Activated CD4-positive, alpha-beta memory T cell treated with anti-CD3 and anti-CD28 coated beads, Interleukin-2, amount 10 ng/mL, durations not matched to agents 7 days and 5 days (primary cell): ENCODE measurements around the gene TAX1BP3. TPM values are rescaled to one million over a fixed set of nuclear protein-coding genes. Genes with fewer than 3 reads are reported as not detected.

Experiments
- CTCF ChIA-PET: fragments of 350-600 bp; sonication (Branson Sonifier 250); formaldehyde crosslinking; loops from one replicate; lab custom pipeline; 2021; ENCODE audit warnings: antibody characterized with exemption, inconsistent platforms; lab: Charles Lee
- POLR2A ChIA-PET: fragments of 350-600 bp; sonication (Branson Sonifier 250); formaldehyde crosslinking; loops from one replicate; lab custom pipeline; 2021; ENCODE audit warnings: antibody characterized with exemption; lab: Charles Lee
- DNase-seq: peaks from one replicate; pipeline ENCODE4 v3.0.0-alpha.2; 2020
- H3K27ac Mint-ChIP-seq: one replicate; pipeline ENCODE4 v1.8.0; 2021; ENCODE audit warnings: mild to moderate bottlenecking, mixed read lengths
- H3K27me3 Mint-ChIP-seq: one replicate; pipeline ENCODE4 v1.8.0; 2021; ENCODE audit warnings: mixed read lengths
- H3K36me3 Mint-ChIP-seq: one replicate; pipeline ENCODE4 v1.8.0; 2021; ENCODE audit warnings: low read depth, mixed read lengths
- H3K4me1 Mint-ChIP-seq: one replicate; pipeline ENCODE4 v1.8.0; 2021; ENCODE audit warnings: mixed read lengths
- H3K4me3 Mint-ChIP-seq: one replicate; pipeline ENCODE4 v1.8.0; 2021; ENCODE audit warnings: mild to moderate bottlenecking, mixed read lengths
- H3K9me3 Mint-ChIP-seq: one replicate; pipeline ENCODE4 v1.8.0; 2021; ENCODE audit warnings: mixed read lengths
- total RNA-seq, 2 experiments: library from RNA; stranded (reverse); gene quantifications; one replicate each; pipeline ENCODE4 v1.2.3, GENCODE V29; 2021

The TAX1BP3 gene
- total RNA-seq, 2 experiments from 2014 or later = 23.2 to 25.0 TPM

DNA sequence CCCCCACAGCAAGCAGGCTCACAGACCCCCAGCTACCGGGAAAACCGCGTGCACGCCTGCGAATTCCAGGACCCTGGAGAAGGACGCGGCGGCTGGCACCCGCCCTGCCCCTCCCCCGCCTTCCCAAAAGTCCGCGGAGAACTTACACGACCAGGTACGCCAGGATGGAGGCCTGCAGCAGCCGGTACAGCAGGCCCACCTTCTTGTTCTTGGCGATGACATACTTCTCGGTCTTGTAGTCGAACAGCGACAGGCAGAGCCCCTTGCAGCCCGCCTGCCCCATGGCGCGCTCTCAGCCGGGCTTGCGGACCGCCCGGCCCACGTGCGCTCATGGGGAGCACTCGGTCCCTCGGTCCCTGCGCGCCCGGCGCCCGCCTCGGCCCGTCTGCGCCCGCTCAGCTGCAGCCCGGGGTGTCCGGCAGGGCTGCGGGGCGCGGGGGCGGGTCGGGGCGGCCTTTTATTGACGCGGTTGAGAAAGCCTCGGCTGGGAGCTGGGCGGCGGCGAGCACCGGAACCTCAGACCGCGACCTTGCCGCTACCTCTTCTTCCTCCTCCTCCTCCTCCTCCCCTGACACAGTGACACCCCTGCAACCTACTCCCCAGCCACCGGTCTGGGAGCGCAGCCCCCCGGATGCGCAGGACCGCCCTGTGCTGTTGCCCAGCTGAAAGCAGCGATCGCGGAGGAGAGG, 27.5 kb upstream of the TAX1BP3 start, which contains the start of gene P2RX5:
Gene P2RX5, minus strand, starts transcription at position 433 of the 689 bp plus-strand sequence. Its CDS starts 150 bp downstream, at position 283.
- Mint-ChIP-seq H3K9me3 (no peaks in the 10 kb centered on the region), H3K4me1 (peaks cover 34% of the 10 kb centered on the region), H3K27ac (peak within 1 kb of the TSS; percentile 79), H3K36me3 (peaks cover 11% of the 10 kb centered on the region), H3K4me3 (peak within 1 kb of the TSS; percentile 85), H3K27me3 (no peaks in the 10 kb centered on the region)
- DNase-seq = peak; percentile 61
- ChIA-PET POLR2A (interaction anchor here (0.7 to 5.8 kb wide), 10 partner anchors 10 to 54 kb away, joined by 3 to 74 read pairs (median 5); partner anchors contain the start of genes EMC6, HASPIN and TAX1BP3), CTCF (interaction anchor here (0.5 to 2.4 kb wide), 9 partner anchors 13 to 132 kb away, joined by 3 to 12 read pairs (median 5); partner anchors contain the start of genes HASPIN and SHPK)

DNA sequence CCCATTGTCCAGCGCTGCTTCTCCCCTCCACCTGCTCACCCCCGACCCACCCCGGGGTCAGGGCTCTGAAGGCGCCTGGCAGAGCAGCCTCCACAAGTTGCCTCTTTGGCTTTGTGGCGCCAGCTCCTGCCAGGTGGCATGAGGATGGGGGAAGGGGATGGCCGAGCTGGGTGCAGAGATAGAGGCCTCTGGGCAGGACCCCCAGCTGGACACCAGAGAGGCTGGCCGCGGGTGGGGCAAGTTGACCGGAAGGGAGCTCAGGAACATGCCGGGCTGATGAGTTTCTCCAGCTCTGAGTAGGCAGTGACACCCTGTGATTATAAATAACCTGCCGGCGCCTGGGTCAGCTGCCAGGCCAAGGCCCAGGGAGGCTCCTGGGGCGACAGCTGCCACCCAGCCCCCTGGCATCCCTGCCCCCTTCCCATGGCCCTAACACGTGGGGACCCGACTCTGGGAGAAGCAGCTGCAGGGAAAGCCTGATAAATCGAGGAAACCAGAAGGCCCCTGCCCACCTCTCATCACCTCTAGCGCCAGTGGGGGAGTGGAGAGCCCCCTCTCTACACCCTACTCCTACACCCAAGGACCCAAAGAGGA, 26.8 kb upstream of the TAX1BP3 start:
- DNase-seq = no peak
- no peaks in the 10 kb centered on the region for H3K9me3 Mint-ChIP-seq
- H3K36me3 Mint-ChIP-seq = peaks cover 13% of the 10 kb centered on the region
- ChIA-PET POLR2A (interaction anchor here (1.0 to 5.8 kb wide), 9 partner anchors 15 to 55 kb away, joined by 3 to 74 read pairs (median 5); partner anchors contain the start of genes EMC6, HASPIN and TAX1BP3), CTCF (interaction anchor here (0.5 to 2.4 kb wide), 9 partner anchors 13 to 133 kb away, joined by 3 to 12 read pairs (median 5); partner anchors contain the start of genes HASPIN and SHPK)
- H3K27me3 Mint-ChIP-seq = no peaks in the 10 kb centered on the region
- peak overlapping the region; percentile 44 for H3K27ac Mint-ChIP-seq
- peak overlapping the region; percentile 81 for H3K4me3 Mint-ChIP-seq
- peaks cover 34% of the 10 kb centered on the region for H3K4me1 Mint-ChIP-seq

DNA sequence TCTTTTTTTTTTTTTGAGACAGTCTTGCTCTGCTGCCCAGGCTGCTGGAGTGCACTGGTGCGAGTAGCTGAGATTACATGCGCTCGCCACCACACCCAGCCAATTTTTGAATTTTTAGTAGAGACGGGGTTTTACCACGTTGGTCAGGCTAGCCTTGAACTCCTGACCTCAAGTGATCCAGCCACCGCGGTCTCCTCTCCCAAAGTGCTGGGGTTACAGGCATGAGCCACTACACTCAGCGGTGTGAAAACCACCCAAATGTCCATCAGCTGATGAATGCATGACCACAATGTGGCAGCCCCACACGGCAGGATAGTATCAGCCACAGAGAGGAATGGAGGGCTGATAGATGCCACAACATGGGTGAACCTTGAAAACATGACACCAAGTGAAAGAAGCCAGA, 25.5 kb upstream of the TAX1BP3 start:
- peak overlapping the region; percentile 81 for H3K4me3 Mint-ChIP-seq
- ChIA-PET CTCF (interaction anchor here (0.6 to 2.4 kb wide), 4 partner anchors 12 to 91 kb away, joined by 3 to 12 read pairs (median 4); no protein-coding TSS in a partner anchor), POLR2A (interaction anchor here (4.6 to 5.8 kb wide), 2 partner anchors 17 to 29 kb away, joined by 29 to 74 read pairs; partner anchors contain the start of gene HASPIN)
- DNase-seq = peak; percentile 70
- peaks cover 16% of the 10 kb centered on the region for H3K36me3 Mint-ChIP-seq
- H3K27me3 Mint-ChIP-seq = no peaks in the 10 kb centered on the region
- H3K4me1 Mint-ChIP-seq = peaks cover 37% of the 10 kb centered on the region
- H3K9me3 Mint-ChIP-seq = no peaks in the 10 kb centered on the region
- no peak overlapping the region for H3K27ac Mint-ChIP-seq

DNA sequence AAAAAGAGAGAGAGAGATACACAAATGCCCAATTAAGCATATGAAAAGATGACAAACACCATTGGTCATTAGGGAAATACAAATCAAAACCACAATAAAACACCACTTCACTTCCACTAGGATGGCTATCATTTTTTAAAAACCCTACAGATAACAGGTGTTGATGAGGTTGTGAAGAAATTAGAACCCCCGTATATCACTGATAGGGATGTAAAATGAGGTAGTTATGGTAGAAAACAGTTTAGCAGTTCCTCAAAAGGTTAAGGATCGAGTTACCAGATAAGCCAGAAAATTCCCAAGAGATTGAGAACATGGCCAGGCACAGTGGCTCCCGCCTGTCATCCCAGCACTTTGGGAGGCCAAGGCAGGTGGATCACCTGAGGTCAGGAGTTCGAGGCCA, 24.8 kb upstream of the TAX1BP3 start:
- H3K27me3 Mint-ChIP-seq = no peaks in the 10 kb centered on the region

DNA sequence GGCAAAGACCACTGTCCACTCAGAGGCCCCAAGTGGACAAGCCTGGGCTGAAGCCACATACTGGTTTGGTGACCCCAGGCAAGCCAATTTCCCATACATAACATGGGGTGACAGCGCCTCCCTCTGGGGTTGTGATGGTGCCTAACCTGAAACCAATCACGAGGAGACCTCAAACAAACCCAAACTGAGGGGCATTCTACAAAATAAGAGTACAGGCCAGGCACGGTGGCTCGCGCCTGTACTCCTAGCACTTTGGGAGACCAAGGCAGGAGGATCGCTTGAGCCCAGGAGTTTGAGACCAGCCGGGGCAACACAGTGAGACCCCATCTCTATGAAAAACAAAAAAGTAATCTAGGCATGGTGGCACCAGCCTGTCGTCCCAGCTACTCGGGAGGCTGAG, 24.0 kb upstream of the TAX1BP3 start:
- CTCF ChIA-PET = interaction anchor here (1.0 to 1.2 kb wide), 2 partner anchors 25 to 45 kb away, joined by 3 to 4 read pairs; no protein-coding TSS in a partner anchor
- H3K27me3 Mint-ChIP-seq = no peaks in the 10 kb centered on the region
- no peak for DNase-seq
- H3K9me3 Mint-ChIP-seq = no peaks in the 10 kb centered on the region
- H3K27ac Mint-ChIP-seq = no peak overlapping the region
- POLR2A ChIA-PET = interaction anchor here (0.7 kb wide), 1 partner anchor 896 kb away, joined by 3 read pairs; the partner anchor contains the start of gene RAP1GAP2
- no peak overlapping the region for H3K4me3 Mint-ChIP-seq
- H3K36me3 Mint-ChIP-seq = peaks cover 12% of the 10 kb centered on the region
- peaks cover 33% of the 10 kb centered on the region for H3K4me1 Mint-ChIP-seq

More for the DNA sequence above, 24.8 kb upstream of the TAX1BP3 start:
- Mint-ChIP-seq H3K4me1 (peaks cover 37% of the 10 kb centered on the region), H3K36me3 (peaks cover 16% of the 10 kb centered on the region), H3K4me3 (no peak overlapping the region), H3K27ac (no peak overlapping the region), H3K9me3 (no peaks in the 10 kb centered on the region)
- ChIA-PET POLR2A (interaction anchor here (4.6 to 5.8 kb wide), 2 partner anchors 17 to 30 kb away, joined by 29 to 74 read pairs; partner anchors contain the start of gene HASPIN), CTCF (interaction anchor here (1.4 kb wide), 1 partner anchor 18 kb away, joined by 4 read pairs; no protein-coding TSS in a partner anchor)
- DNase-seq = no peak

DNA sequence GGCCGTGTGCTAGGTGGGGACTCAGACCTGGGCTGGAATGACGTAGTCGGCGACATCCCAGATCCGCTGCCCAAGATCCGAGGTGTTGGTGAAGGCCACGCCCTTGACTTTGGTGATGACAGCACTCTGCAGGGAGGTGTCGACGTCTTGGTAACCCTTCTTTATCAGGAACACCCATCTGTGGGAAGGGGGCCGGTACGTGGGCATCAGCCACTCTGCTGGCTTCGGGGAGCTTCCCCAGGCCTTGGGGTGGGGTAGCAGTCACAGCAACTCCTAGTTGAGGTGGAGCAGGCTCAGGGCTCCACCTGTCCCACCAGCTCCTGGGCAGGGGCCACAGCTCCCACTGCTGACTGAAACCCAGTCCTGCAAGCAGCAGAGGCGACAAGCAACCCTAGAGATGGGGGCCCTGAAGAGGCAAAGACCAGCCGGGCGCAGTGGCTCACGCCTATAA, 23.3 kb upstream of the TAX1BP3 start:
- CTCF ChIA-PET = interaction anchor here (0.7 to 1.2 kb wide), 4 partner anchors 19 to 215 kb away, joined by 3 to 5 read pairs (median 4); no protein-coding TSS in a partner anchor
- Mint-ChIP-seq H3K36me3 (peaks cover 12% of the 10 kb centered on the region), H3K4me3 (no peak overlapping the region), H3K27ac (no peak overlapping the region), H3K9me3 (no peaks in the 10 kb centered on the region), H3K4me1 (peaks cover 31% of the 10 kb centered on the region), H3K27me3 (no peaks in the 10 kb centered on the region)
- no peak for DNase-seq
- POLR2A ChIA-PET = interaction anchor here (0.7 to 1.9 kb wide), 2 partner anchors 31 to 895 kb away, joined by 3 to 7 read pairs; partner anchors contain the start of gene RAP1GAP2

DNA sequence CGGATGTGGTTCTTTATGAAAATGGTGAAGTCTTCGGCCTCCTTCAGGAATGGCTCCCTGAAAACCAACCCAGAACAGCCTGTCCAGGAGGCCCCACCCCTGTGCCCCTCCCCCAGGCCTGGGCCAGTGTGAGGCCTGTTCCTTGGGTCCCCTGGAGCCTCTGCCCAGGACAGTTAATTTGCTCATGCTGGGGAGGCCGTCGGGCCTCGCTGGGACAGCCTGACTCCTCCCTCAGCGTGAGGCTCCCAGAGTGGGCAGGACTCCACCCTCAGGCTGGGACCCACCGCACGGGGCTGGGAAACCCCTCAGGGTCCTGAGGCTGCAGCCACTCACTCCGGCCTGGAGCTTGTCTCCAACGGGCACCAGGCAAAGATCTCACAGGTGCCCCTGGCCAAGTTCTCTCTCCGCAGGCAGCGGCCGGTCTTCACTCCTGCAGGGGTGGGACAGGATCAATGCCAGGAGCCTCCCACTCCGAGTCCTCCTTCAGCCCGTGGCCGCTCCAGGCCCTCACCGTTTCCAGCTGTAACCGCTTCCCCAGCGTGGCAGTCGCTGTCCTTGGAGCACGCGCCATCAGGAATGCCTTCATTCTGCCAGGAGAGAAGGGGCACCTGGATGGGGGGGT, 21.8 kb upstream of the TAX1BP3 start:
- Mint-ChIP-seq H3K36me3 (peaks cover 12% of the 10 kb centered on the region), H3K9me3 (no peaks in the 10 kb centered on the region), H3K4me3 (no peak overlapping the region), H3K4me1 (peaks cover 27% of the 10 kb centered on the region), H3K27me3 (no peaks in the 10 kb centered on the region), H3K27ac (no peak overlapping the region)
- ChIA-PET POLR2A (interaction anchor here (1.9 kb wide), 1 partner anchor 33 kb away, joined by 7 read pairs; no protein-coding TSS in a partner anchor), CTCF (no interaction called here)
- no peak for DNase-seq

DNA sequence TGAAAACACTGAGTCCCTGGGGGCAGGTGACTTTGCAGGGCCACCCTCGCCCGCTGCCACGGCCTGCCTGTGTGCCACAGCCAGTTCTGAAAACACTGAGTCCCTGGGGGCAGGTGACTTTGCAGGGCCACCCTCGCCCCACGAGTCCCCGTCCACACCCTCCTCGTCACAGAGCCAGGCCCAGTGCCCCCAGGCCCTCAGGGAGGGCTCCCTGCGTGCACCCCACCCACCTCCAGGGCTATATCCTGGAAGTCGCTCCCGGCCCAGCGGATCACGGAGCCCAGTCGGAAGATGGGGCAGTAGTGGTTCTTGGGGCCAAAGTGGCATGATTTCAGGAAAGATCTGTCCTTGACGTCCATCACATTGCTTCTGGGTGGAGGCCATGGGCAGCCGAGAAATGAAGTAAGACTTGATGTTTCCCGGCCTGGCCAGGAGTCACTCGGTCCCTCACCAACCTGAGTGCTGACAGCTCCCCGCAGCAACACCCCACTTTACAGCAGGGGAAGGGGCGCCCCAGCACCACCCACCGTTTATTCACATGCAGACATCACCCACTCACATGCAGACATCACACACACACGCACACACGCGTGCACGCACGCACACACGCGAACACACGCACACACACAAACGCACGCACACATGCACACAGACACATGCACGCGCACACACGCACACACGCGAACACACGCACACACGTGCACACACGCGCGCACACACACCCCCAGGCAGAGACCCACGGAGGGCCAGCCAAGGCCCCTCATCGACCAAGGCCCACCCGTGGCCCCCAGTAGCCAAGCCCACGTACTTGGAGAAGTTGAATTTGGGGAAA, 21.1 kb upstream of the TAX1BP3 start:
- Mint-ChIP-seq H3K27me3 (no peaks in the 10 kb centered on the region), H3K4me3 (no peak overlapping the region), H3K27ac (no peak overlapping the region), H3K9me3 (no peaks in the 10 kb centered on the region), H3K36me3 (peaks cover 12% of the 10 kb centered on the region), H3K4me1 (peaks cover 24% of the 10 kb centered on the region)
- DNase-seq = no peak
- ChIA-PET POLR2A (no interaction called here), CTCF (no interaction called here)

DNA sequence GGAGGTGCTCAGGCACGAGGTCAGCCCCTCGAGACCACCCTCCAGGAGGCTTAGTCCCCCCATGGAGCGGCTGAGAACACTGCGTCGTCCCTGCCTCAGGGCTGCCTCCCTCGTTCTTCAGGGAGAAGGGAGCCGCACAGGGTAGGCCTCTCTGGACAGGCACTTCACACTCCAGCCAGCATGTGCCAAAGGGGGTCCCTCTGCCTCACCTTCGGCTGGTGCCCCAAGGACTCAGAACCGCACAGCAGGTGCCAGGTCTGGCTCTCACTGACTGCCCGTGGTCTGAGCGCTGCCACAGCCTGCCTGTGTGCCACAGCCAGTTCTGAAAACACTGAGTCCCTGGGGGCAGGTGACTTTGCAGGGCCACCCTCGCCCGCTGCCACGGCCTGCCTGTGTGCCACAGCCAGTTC, 20.5 kb upstream of the TAX1BP3 start:
- peaks cover 12% of the 10 kb centered on the region for H3K36me3 Mint-ChIP-seq
- no peaks in the 10 kb centered on the region for H3K9me3 Mint-ChIP-seq
- H3K27me3 Mint-ChIP-seq = no peaks in the 10 kb centered on the region
- H3K4me3 Mint-ChIP-seq = no peak overlapping the region
- H3K4me1 Mint-ChIP-seq = peaks cover 18% of the 10 kb centered on the region
- ChIA-PET POLR2A (no interaction called here), CTCF (no interaction called here)
- DNase-seq = no peak
- H3K27ac Mint-ChIP-seq = no peak overlapping the region

DNA sequence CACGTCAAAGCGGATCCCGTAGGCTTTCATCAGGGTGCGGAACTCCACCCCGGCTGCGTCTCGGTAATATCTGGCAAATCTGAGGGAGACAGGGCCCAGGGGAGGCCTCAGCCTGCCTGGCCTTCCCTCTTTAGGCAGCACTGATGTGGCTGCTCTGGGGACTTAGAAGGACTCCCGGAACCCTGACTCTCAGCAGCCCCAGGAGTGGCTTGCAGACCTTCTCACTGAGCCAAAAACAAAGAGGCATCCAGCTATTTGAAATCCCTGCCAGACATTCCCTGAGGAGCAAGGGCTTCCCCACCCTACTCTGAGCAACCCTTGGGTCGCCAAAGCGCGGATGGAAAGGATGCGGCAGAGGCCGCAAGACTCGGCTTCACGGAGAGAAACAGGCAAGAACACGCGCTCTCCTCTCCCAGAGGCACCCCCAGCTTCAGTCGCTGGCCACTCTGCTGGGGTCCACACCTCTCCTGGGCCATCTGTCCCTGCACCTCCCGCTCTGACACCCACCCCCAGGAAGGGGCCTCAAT, 19.7 kb upstream of the TAX1BP3 start:
- no peak overlapping the region for H3K27ac Mint-ChIP-seq
- peaks cover 12% of the 10 kb centered on the region for H3K36me3 Mint-ChIP-seq
- no peak overlapping the region for H3K4me3 Mint-ChIP-seq
- POLR2A ChIA-PET = no interaction called here
- CTCF ChIA-PET = no interaction called here
- no peaks in the 10 kb centered on the region for H3K9me3 Mint-ChIP-seq
- peaks cover 15% of the 10 kb centered on the region for H3K4me1 Mint-ChIP-seq
- no peaks in the 10 kb centered on the region for H3K27me3 Mint-ChIP-seq
- no peak for DNase-seq

DNA sequence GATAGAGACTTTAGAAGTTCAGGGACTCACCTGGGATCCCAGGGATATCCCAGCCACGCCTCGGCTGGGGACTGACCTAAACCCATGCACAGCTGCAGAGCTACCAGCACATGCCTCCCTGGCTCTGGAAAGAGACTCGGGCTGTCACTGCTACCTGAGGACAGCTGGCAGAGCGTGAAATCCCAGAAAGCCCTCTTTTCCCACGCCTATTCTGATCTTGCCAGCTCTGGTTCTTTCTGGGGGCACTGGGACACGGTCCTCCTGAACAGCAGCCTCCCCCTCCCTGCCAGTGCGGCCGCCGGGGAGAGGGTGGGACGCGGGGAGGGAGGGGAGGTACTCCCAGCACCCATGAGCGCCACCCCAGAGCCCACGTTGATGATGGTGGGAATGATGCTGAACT, 16.8 kb upstream of the TAX1BP3 start:
- Mint-ChIP-seq H3K36me3 (peaks cover 14% of the 10 kb centered on the region), H3K4me3 (no peak overlapping the region), H3K9me3 (no peaks in the 10 kb centered on the region), H3K4me1 (peaks cover 24% of the 10 kb centered on the region), H3K27me3 (no peaks in the 10 kb centered on the region), H3K27ac (no peak overlapping the region)
- no peak for DNase-seq
- CTCF ChIA-PET = no interaction called here
- POLR2A ChIA-PET = interaction anchor here (0.9 kb wide), 1 partner anchor 38 kb away, joined by 3 read pairs; the partner anchor contains the start of gene HASPIN
